ENCODE data around the gene HK2. TPM values are rescaled to one million over a fixed set of nuclear protein-coding genes. Genes with fewer than 3 reads are reported as not detected.

HK2 gene
- total RNA-seq, 1 donor from 2014 or later: 46.7 TPM

GRCh38 chr2:74858281-74858680, 24.4 kb downstream of the HK2 start:
- H3K27ac Mint-ChIP-seq (ENCODE audit: unreplicated experiment): no peak overlapping the region
- H3K9ac ChIP-seq (ENCODE audit: low read length): no peak overlapping the region

DNA sequence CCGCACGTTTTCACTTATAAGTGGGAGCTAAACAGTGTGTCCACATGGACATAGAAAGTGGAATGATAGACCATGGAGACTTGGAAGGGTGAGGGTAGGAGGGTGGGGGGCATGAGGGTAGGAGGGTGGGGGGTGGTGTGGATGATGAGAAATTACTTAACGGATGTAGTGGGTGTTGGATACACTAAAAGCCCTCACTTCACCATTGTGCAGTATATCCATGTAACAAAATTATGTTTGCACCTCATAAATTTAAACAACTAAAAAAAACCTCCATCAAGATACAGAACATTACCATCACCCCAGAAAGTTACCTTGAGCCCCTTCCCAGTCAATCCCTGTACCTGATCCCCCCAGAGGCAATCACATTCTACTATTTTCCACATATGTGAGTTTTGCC, 26.2 kb downstream of the HK2 start:
- no peak overlapping the region for H3K9ac ChIP-seq (ENCODE audit: low read length)
- Mint-ChIP-seq H3K27me3 (ENCODE audit: low read depth, unreplicated experiment) (no peaks in the 10 kb centered on the region), H3K27ac (ENCODE audit: unreplicated experiment) (no peak overlapping the region), H3K4me1 (ENCODE audit: low read depth, unreplicated experiment) (peaks cover 14% of the 10 kb centered on the region), H3K4me3 (ENCODE audit: unreplicated experiment) (no peak overlapping the region), H3K36me3 (ENCODE audit: low read depth, unreplicated experiment) (peaks cover 16% of the 10 kb centered on the region), H3K9me3 (ENCODE audit: unreplicated experiment) (no peaks in the 10 kb centered on the region)
- H3K36me3 ChIP-seq (ENCODE audit: insufficient read depth, low read length): no peaks in the 10 kb centered on the region
- H2AFZ ChIP-seq (ENCODE audit: low read depth, low read length): no peak overlapping the region
- no peaks in the 10 kb centered on the region for H3K27me3 ChIP-seq (ENCODE audit: insufficient read depth, low read length)
- no peaks in the 10 kb centered on the region for H3K79me2 ChIP-seq (ENCODE audit: insufficient read depth, low read length)
- no peak for DNase-seq (ENCODE audit: low read depth)
- H3K4me2 ChIP-seq (ENCODE audit: low read length): no peak overlapping the region
- H3K4me1 ChIP-seq (ENCODE audit: insufficient read depth, low read length): peaks cover 12% of the 10 kb centered on the region
- no peak overlapping the region for H3K4me3 ChIP-seq (ENCODE audit: insufficient read depth, low read depth, low read length)
- H3K9me3 ChIP-seq (ENCODE audit: insufficient read depth, low read depth, low read length): no peaks in the 10 kb centered on the region
- H3K27ac ChIP-seq (ENCODE audit: low read depth, low read length): no peak overlapping the region
- TF ChIP-seq CTCF (IDR thresholded peaks at IDR 0.05; ENCODE audit: insufficient read depth, low read depth, low read length) (no peak), EZH2 (IDR thresholded peaks at IDR 0.05; ENCODE audit: insufficient read depth, low read length) (no peak)
- no peaks in the 10 kb centered on the region for H4K20me1 ChIP-seq (ENCODE audit: insufficient read depth, low read length)
- no peak for FAIRE-seq

More at GRCh38 chr2:74858281-74858680, 24.4 kb downstream of the HK2 start:
- FAIRE-seq (no peak), DNase-seq (ENCODE audit: low read depth) (no peak)
- H3K4me3 ChIP-seq (ENCODE audit: insufficient read depth, low read depth, low read length): no peak overlapping the region
- H3K79me2 ChIP-seq (ENCODE audit: insufficient read depth, low read length): no peaks in the 10 kb centered on the region
- no peaks in the 10 kb centered on the region for H4K20me1 ChIP-seq (ENCODE audit: insufficient read depth, low read length)
- Mint-ChIP-seq H3K4me3 (ENCODE audit: unreplicated experiment) (no peak overlapping the region), H3K9me3 (ENCODE audit: unreplicated experiment) (no peaks in the 10 kb centered on the region), H3K4me1 (ENCODE audit: low read depth, unreplicated experiment) (peaks cover 1% of the 10 kb centered on the region), H3K36me3 (ENCODE audit: low read depth, unreplicated experiment) (peaks cover 15% of the 10 kb centered on the region), H3K27me3 (ENCODE audit: low read depth, unreplicated experiment) (no peaks in the 10 kb centered on the region)
- H3K27ac ChIP-seq (ENCODE audit: low read depth, low read length): no peak overlapping the region
- no peak overlapping the region for H2AFZ ChIP-seq (ENCODE audit: low read depth, low read length)
- peaks cover 7% of the 10 kb centered on the region for H3K4me1 ChIP-seq (ENCODE audit: insufficient read depth, low read length)
- no peaks in the 10 kb centered on the region for H3K9me3 ChIP-seq (ENCODE audit: insufficient read depth, low read depth, low read length)
- TF ChIP-seq EZH2 (IDR thresholded peaks at IDR 0.05; ENCODE audit: insufficient read depth, low read length) (no peak), CTCF (IDR thresholded peaks at IDR 0.05; ENCODE audit: insufficient read depth, low read depth, low read length) (no peak)
- no peaks in the 10 kb centered on the region for H3K27me3 ChIP-seq (ENCODE audit: insufficient read depth, low read length)
- H3K4me2 ChIP-seq (ENCODE audit: low read length): no peak overlapping the region
- H3K36me3 ChIP-seq (ENCODE audit: insufficient read depth, low read length): no peaks in the 10 kb centered on the region

GRCh38 chr2:74860521-74860920, 26.6 kb downstream of the HK2 start:
- TF ChIP-seq EZH2 (IDR thresholded peaks at IDR 0.05; ENCODE audit: insufficient read depth, low read length) (no peak), CTCF (IDR thresholded peaks at IDR 0.05; ENCODE audit: insufficient read depth, low read depth, low read length) (no peak)
- H4K20me1 ChIP-seq (ENCODE audit: insufficient read depth, low read length): no peaks in the 10 kb centered on the region
- no peaks in the 10 kb centered on the region for H3K79me2 ChIP-seq (ENCODE audit: insufficient read depth, low read length)
- Mint-ChIP-seq H3K36me3 (ENCODE audit: low read depth, unreplicated experiment) (peaks cover 15% of the 10 kb centered on the region), H3K27me3 (ENCODE audit: low read depth, unreplicated experiment) (no peaks in the 10 kb centered on the region), H3K4me1 (ENCODE audit: low read depth, unreplicated experiment) (peaks cover 17% of the 10 kb centered on the region), H3K9me3 (ENCODE audit: unreplicated experiment) (no peaks in the 10 kb centered on the region), H3K4me3 (ENCODE audit: unreplicated experiment) (no peak overlapping the region), H3K27ac (ENCODE audit: unreplicated experiment) (no peak overlapping the region)
- H3K9me3 ChIP-seq (ENCODE audit: insufficient read depth, low read depth, low read length): no peaks in the 10 kb centered on the region
- H3K27me3 ChIP-seq (ENCODE audit: insufficient read depth, low read length): no peaks in the 10 kb centered on the region
- no peak overlapping the region for H3K4me2 ChIP-seq (ENCODE audit: low read length)
- FAIRE-seq (no peak), DNase-seq (ENCODE audit: low read depth) (no peak)
- no peaks in the 10 kb centered on the region for H3K36me3 ChIP-seq (ENCODE audit: insufficient read depth, low read length)
- no peak overlapping the region for H3K9ac ChIP-seq (ENCODE audit: low read length)
- peaks cover 16% of the 10 kb centered on the region for H3K4me1 ChIP-seq (ENCODE audit: insufficient read depth, low read length)
- no peak overlapping the region for H3K27ac ChIP-seq (ENCODE audit: low read depth, low read length)
- H3K4me3 ChIP-seq (ENCODE audit: insufficient read depth, low read depth, low read length): no peak overlapping the region
- H2AFZ ChIP-seq (ENCODE audit: low read depth, low read length): no peak overlapping the region
